Keratinocyte (primary cell): ENCODE results near the gene PPM1M. TPM values are rescaled to one million over a fixed set of nuclear protein-coding genes. Genes with fewer than 3 reads are reported as not detected.

Experiments
- DNase-seq: peaks from one replicate; pipeline ENCODE4 v3.0.0-alpha.2; 2011; ENCODE audit warnings: low read depth, missing footprints, low spot score
- FAIRE-seq: peaks from 2 replicates; lab custom pipeline; 2011; peaks lifted over from hg19 to GRCh38; lab: Jason Lieb, UNC
- H2AFZ ChIP-seq: 2 replicates; pipeline ENCODE4 v1.6.0; 2012; ENCODE audit warnings: low read length, control low read depth, inconsistent platforms; ENCODE audit not compliant: control insufficient read depth
- H3K27ac ChIP-seq: 2 replicates; pipeline ENCODE4 v1.5.1; 2011; ENCODE audit warnings: low read length; ENCODE audit not compliant: control insufficient read depth, insufficient read depth
- H3K27me3 ChIP-seq: 3 replicates; pipeline ENCODE4 v1.6.0; 2011; ENCODE audit warnings: low read length; ENCODE audit not compliant: control insufficient read depth, insufficient read depth; ENCODE audit errors: extremely low read depth
- H3K36me3 ChIP-seq, 2 experiments: 2 replicates in 1 of 2; 3 replicates in 1 of 2; pipeline ENCODE4 v1.5.1; 2011; ENCODE audit warnings: low read length in 2 of 2, mild to moderate bottlenecking in 1 of 2; ENCODE audit not compliant: control insufficient read depth in 2 of 2, insufficient read depth in 2 of 2; ENCODE audit errors: extremely low read depth in 1 of 2
- H3K4me1 ChIP-seq: 3 replicates; pipeline ENCODE4 v1.5.1; 2011; ENCODE audit warnings: low read length; ENCODE audit not compliant: control insufficient read depth, insufficient read depth; ENCODE audit errors: extremely low read depth
- H3K4me2 ChIP-seq: 3 replicates; pipeline ENCODE4 v1.6.0; 2011; ENCODE audit warnings: low read depth, low read length; ENCODE audit not compliant: control insufficient read depth, insufficient read depth; ENCODE audit errors: extremely low read depth
- H3K4me3 ChIP-seq, 3 experiments: fragments of 200-600 bp in 1 of 3; sonication (generic) in 1 of 3; 2 replicates in 2 of 3; 3 replicates in 1 of 3; pipeline ENCODE4 v1.5.1; 2011 to 2016; ENCODE audit warnings: low read length in 3 of 3, mild to moderate bottlenecking in 3 of 3, control low read depth in 2 of 3, inconsistent platforms in 1 of 3, low read depth in 1 of 3, mixed read lengths in 1 of 3, mixed run types in 1 of 3, moderate library complexity in 1 of 3; ENCODE audit not compliant: control insufficient read depth in 2 of 3, insufficient read depth in 2 of 3; ENCODE audit errors: extremely low read depth in 1 of 3
- H3K79me2 ChIP-seq: 2 replicates; pipeline ENCODE4 v1.6.0; 2012; ENCODE audit warnings: low read length; ENCODE audit not compliant: control insufficient read depth, insufficient read depth
- H3K9ac ChIP-seq: 3 replicates; pipeline ENCODE4 v1.6.0; 2011; ENCODE audit warnings: low read length; ENCODE audit not compliant: control insufficient read depth, insufficient read depth; ENCODE audit errors: extremely low read depth
- H3K9me1 ChIP-seq: 3 replicates; pipeline ENCODE4 v1.6.0; 2011; ENCODE audit warnings: low read length; ENCODE audit not compliant: control insufficient read depth, insufficient read depth; ENCODE audit errors: extremely low read depth
- H3K9me3 ChIP-seq: 2 replicates; pipeline ENCODE4 v1.5.1; 2012; ENCODE audit warnings: low read depth, low read length; ENCODE audit not compliant: control insufficient read depth
- H4K20me1 ChIP-seq: 3 replicates; pipeline ENCODE4 v1.6.0; 2011; ENCODE audit warnings: low read length; ENCODE audit not compliant: control insufficient read depth, insufficient read depth; ENCODE audit errors: extremely low read depth
- EZH2 ChIP-seq: IDR thresholded peaks from one replicate; pipeline ENCODE4 v1.6.1; 2012; ENCODE audit warnings: inconsistent platforms, mild to moderate bottlenecking, low read length, moderate library complexity
- dilution Hi-C: fragments of 300-500 bp; cut with MboI; formaldehyde crosslinking; loops from one replicate; pipeline ENCODE4 v1.7.0; 2020; ENCODE audit warnings: low sequenced_read_pairs; ENCODE audit not compliant: extremely low pct_ligation_motif_present
- polyA plus RNA-seq, 5 experiments: library from polyadenylated mRNA; depleted of rRNA in 3 of 5; stranded (reverse) in 3 of 5; stranded (forward) in 1 of 5; unstranded in 1 of 5; fragments of >200 nt; gene quantifications; 1 replicate in 1 of 5; 2 replicates in 3 of 5; 3 replicates in 1 of 5; pipeline versions ENCODE4 v1.2.1 to v1.2.3, GENCODE V29; 2011 to 2012; ENCODE audit warnings: missing spikeins in 2 of 5, low read depth in 1 of 5, low replicate concordance in 1 of 5
- TF ChIP-seq, protein P1 (sequence below), 3 experiments: IDR thresholded peaks in 1 of 3; conservative IDR thresholded peaks in 1 of 3; optimal IDR thresholded peaks in 1 of 3; 2 replicates in 2 of 3; 3 replicates in 1 of 3; pipeline versions ENCODE3 to v1.5.1; 2011; ENCODE audit warnings: low read length in 3 of 3, mild to moderate bottlenecking in 3 of 3, moderate library complexity in 2 of 3, control low read depth in 1 of 3, inconsistent platforms in 1 of 3; ENCODE audit not compliant: insufficient read depth in 2 of 3; ENCODE audit errors: extremely low read depth in 1 of 3

The PPM1M gene
- polyA plus RNA-seq, 1 donor (not counting 4 experiments of a cell fraction or from before 2014, with no cell fraction given), result 6.4 TPM

DNA sequence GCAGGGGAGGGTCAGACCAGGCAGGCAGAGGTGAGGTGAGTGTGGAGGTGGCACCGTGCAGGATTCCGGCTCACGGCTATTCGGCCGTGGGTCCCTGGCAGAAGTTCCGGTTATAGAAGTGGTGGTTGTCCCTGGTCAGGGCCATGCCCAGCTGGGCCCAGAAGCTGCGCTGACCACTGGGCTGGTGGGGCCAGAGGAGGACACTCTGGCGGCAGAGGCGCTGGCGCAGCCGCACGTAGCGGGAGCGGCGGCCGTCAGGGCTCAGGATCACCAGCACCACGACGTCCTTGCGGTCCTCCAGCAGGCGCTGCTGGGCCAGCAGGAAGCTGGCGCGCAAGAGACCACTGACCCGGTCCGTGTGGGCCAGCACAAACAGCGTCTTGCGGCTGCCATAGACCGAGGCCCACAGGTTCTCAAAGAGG is 24.4 kb upstream of the PPM1M start:
- DNase-seq (no peak), FAIRE-seq (no peak)
- Histone ChIP-seq H3K27ac (no peak overlapping the region), H3K27me3 (no peaks in the 10 kb centered on the region), H3K9ac (no peak overlapping the region), H3K36me3 (no peaks in the 10 kb centered on the region), H3K9me1 (peaks cover 5% of the 10 kb centered on the region), H3K4me1 (peaks cover 22% of the 10 kb centered on the region), H3K79me2 (no peaks in the 10 kb centered on the region), H3K4me2 (no peak overlapping the region), H4K20me1 (no peaks in the 10 kb centered on the region), H3K4me3 (no peak overlapping the region), H2AFZ (no peak overlapping the region), H3K9me3 (no peaks in the 10 kb centered on the region)
- TF ChIP-seq EZH2, result no peak
- TF ChIP-seq, protein P1, sequence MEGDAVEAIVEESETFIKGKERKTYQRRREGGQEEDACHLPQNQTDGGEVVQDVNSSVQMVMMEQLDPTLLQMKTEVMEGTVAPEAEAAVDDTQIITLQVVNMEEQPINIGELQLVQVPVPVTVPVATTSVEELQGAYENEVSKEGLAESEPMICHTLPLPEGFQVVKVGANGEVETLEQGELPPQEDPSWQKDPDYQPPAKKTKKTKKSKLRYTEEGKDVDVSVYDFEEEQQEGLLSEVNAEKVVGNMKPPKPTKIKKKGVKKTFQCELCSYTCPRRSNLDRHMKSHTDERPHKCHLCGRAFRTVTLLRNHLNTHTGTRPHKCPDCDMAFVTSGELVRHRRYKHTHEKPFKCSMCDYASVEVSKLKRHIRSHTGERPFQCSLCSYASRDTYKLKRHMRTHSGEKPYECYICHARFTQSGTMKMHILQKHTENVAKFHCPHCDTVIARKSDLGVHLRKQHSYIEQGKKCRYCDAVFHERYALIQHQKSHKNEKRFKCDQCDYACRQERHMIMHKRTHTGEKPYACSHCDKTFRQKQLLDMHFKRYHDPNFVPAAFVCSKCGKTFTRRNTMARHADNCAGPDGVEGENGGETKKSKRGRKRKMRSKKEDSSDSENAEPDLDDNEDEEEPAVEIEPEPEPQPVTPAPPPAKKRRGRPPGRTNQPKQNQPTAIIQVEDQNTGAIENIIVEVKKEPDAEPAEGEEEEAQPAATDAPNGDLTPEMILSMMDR (optimal IDR thresholded peaks at IDR 0.05 in 1 of 3, IDR thresholded peaks at IDR 0.05 in 1 of 3, conservative IDR thresholded peaks at IDR 0.05 in 1 of 3; ENCODE audit: extremely low read depth in 1 of 3, insufficient read depth in 2 of 3, low read length in 3 of 3), result no peak
- dilution Hi-C loops, result no loop called here

DNA sequence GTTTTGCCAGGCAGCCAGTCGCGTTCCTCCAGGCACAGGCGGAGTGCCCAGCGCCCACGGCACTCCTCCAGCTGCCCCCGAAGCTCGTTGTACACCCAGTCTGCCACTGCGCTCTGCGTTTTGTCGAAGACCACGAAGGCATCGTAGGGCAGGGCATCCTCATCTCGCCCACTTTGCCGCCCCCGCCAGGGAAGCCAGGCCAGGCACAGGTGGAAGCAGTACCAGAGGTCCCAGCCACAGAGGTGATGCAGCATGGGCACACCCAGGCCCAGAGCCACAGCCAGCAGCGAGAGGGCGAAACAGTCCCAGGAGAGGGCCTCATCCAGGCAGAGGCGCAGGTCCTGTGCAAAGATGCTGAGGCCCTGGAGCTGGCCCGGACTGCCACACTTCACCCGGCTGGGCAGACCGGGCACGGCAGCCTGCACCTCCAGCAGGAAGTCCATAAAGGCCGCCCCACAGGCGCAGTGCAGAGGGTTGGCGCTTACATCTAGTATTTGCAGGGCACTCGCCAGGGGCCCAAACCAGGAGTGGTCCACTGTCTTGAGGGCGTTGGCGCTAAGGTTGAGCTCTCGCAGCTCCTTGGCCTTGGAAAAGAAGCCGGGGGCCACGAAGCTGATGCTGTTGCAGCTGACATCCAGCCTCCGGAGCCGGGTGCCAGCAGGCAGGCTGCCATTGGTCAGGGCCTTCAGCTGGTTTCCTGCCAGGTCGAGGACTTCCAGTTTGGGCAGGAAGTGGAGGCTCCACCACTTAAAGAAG is 23.8 kb upstream of the PPM1M start:
- no peaks in the 10 kb centered on the region for H3K9me3 ChIP-seq
- TF ChIP-seq EZH2, result no peak
- TF ChIP-seq, protein P1 (optimal IDR thresholded peaks at IDR 0.05 in 1 of 3, IDR thresholded peaks at IDR 0.05 in 1 of 3, conservative IDR thresholded peaks at IDR 0.05 in 1 of 3; ENCODE audit: extremely low read depth in 1 of 3, insufficient read depth in 2 of 3, low read length in 3 of 3), result no peak
- peaks cover 3% of the 10 kb centered on the region for H3K9me1 ChIP-seq
- H3K79me2 ChIP-seq, result no peaks in the 10 kb centered on the region
- no peak overlapping the region for H3K4me3 ChIP-seq
- H3K36me3 ChIP-seq, result no peaks in the 10 kb centered on the region
- no peak overlapping the region for H3K9ac ChIP-seq
- H2AFZ ChIP-seq, result no peak overlapping the region
- no peak overlapping the region for H3K4me2 ChIP-seq
- FAIRE-seq, result no peak
- H4K20me1 ChIP-seq, result no peaks in the 10 kb centered on the region
- dilution Hi-C loops, result no loop called here
- DNase-seq, result no peak
- no peaks in the 10 kb centered on the region for H3K27me3 ChIP-seq
- H3K27ac ChIP-seq, result no peak overlapping the region
- peaks cover 17% of the 10 kb centered on the region for H3K4me1 ChIP-seq
